Naive thymus-derived CD4-positive, alpha-beta T cell (primary cell): Measurements from ENCODE around the gene CENPX. TPM values are rescaled to one million over a fixed set of nuclear protein-coding genes. Genes with fewer than 3 reads are reported as not detected.

Experiments used
- ATAC-seq: fragments of 150-1000 bp; cut with Tn5 transposase; 2 replicates; pipeline ENCODE4 v1.10.0; 2021; ENCODE audit warnings: mild to moderate bottlenecking, moderate library complexity
- CTCF ChIA-PET: fragments of 350-600 bp; sonication (Branson Sonifier 250); formaldehyde crosslinking; loops from one replicate; lab custom pipeline; 2021; ENCODE audit warnings: antibody characterized with exemption; lab: Charles Lee
- POLR2A ChIA-PET: fragments of 350-600 bp; sonication (Branson Sonifier 250); formaldehyde crosslinking; loops from one replicate; lab custom pipeline; 2021; ENCODE audit warnings: antibody characterized with exemption, inconsistent platforms; lab: Charles Lee
- DNase-seq, 9 donors: peaks; one replicate each; pipeline versions ENCODE4 v3.0.0 to v3.0.0-alpha.2; 2020 to 2022; ENCODE audit warnings: mixed read lengths in 1 of 9
- H3K27ac ChIP-seq: one replicate; pipeline ENCODE4 v1.7.0; 2013; ENCODE audit warnings: mild to moderate bottlenecking, low read depth, low read length, moderate library complexity
- H3K27me3 ChIP-seq, 2 donors: one replicate each; pipeline ENCODE4 v1.7.0; 2013; ENCODE audit warnings: low read length in 2 of 2, mild to moderate bottlenecking in 2 of 2, moderate library complexity in 2 of 2; ENCODE audit not compliant: control insufficient read depth in 2 of 2, insufficient read depth in 2 of 2
- H3K36me3 ChIP-seq, 3 experiments: 1 replicate in 2 of 3; 2 replicates in 1 of 3; pipeline ENCODE4 v1.7.0; 2013; ENCODE audit warnings: low read length in 3 of 3, mild to moderate bottlenecking in 3 of 3, moderate library complexity in 1 of 3; ENCODE audit not compliant: insufficient read depth in 3 of 3, control insufficient read depth in 2 of 3
- H3K4me1 ChIP-seq, 2 donors: one replicate each; pipeline ENCODE4 v1.7.0; 2013; ENCODE audit warnings: low read length in 2 of 2, mild to moderate bottlenecking in 2 of 2, moderate library complexity in 1 of 2; ENCODE audit not compliant: control insufficient read depth in 2 of 2, insufficient read depth in 2 of 2
- H3K4me3 ChIP-seq: 2 replicates; pipeline ENCODE4 v1.7.0; 2013; ENCODE audit warnings: mild to moderate bottlenecking, low read length
- H3K9me3 ChIP-seq, 3 experiments: 1 replicate in 2 of 3; 2 replicates in 1 of 3; pipeline ENCODE4 v1.7.0; 2013; ENCODE audit warnings: low read length in 3 of 3; ENCODE audit not compliant: control insufficient read depth in 2 of 3
- H3K27ac Mint-ChIP-seq, 9 donors: one replicate each; pipeline ENCODE4 v1.8.0; 2020 to 2022; ENCODE audit warnings: mixed read lengths in 9 of 9, mild to moderate bottlenecking in 8 of 9, moderate library complexity in 5 of 9, inconsistent platforms in 2 of 9
- H3K27me3 Mint-ChIP-seq, 5 donors: one replicate each; pipeline ENCODE4 v1.8.0; 2021 to 2022; ENCODE audit warnings: mixed read lengths in 5 of 5, mild to moderate bottlenecking in 1 of 5
- H3K36me3 Mint-ChIP-seq, 5 donors: one replicate each; pipeline ENCODE4 v1.8.0; 2020 to 2022; ENCODE audit warnings: mixed read lengths in 5 of 5, mild to moderate bottlenecking in 3 of 5, inconsistent platforms in 1 of 5
- H3K4me1 Mint-ChIP-seq, 7 donors: one replicate each; pipeline ENCODE4 v1.8.0; 2020 to 2022; ENCODE audit warnings: mixed read lengths in 7 of 7, mild to moderate bottlenecking in 3 of 7, inconsistent platforms in 1 of 7
- H3K4me3 Mint-ChIP-seq, 10 donors: one replicate each; pipeline ENCODE4 v1.8.0; 2020 to 2022; ENCODE audit warnings: mild to moderate bottlenecking in 10 of 10, mixed read lengths in 10 of 10, moderate library complexity in 6 of 10, inconsistent platforms in 2 of 10
- H3K9me3 Mint-ChIP-seq, 11 donors: one replicate each; pipeline ENCODE4 v1.8.0; 2020 to 2022; ENCODE audit warnings: mixed read lengths in 11 of 11, mild to moderate bottlenecking in 4 of 11, inconsistent platforms in 1 of 11, moderate library complexity in 1 of 11
- intact Hi-C, 2 donors: fragments of 100-400 bp; cut with micrococcal nuclease; formaldehyde crosslinking; loops; one replicate each; pipeline ENCODE4 v1.15.1; 2023
- polyA plus RNA-seq, 2 donors: library from polyadenylated mRNA; unstranded; fragments of 300-500 nt; fragmentation: Illumina TruSeq; gene quantifications; one replicate each; pipeline ENCODE4 v1.2.3, GENCODE V29; 2021
- total RNA-seq, 6 experiments: library from RNA in 5 of 6; stranded (reverse) in 5 of 6; gene quantifications; 1 replicate in 5 of 6; 2 replicates in 1 of 6; pipeline ENCODE4 v1.2.3 and lab custom pipeline; 2021 to 2026

Gene CENPX
- total and polyA plus RNA-seq, 7 experiments from 2014 or later: 25.5 to 72.7 (median 34.1) TPM

DNA sequence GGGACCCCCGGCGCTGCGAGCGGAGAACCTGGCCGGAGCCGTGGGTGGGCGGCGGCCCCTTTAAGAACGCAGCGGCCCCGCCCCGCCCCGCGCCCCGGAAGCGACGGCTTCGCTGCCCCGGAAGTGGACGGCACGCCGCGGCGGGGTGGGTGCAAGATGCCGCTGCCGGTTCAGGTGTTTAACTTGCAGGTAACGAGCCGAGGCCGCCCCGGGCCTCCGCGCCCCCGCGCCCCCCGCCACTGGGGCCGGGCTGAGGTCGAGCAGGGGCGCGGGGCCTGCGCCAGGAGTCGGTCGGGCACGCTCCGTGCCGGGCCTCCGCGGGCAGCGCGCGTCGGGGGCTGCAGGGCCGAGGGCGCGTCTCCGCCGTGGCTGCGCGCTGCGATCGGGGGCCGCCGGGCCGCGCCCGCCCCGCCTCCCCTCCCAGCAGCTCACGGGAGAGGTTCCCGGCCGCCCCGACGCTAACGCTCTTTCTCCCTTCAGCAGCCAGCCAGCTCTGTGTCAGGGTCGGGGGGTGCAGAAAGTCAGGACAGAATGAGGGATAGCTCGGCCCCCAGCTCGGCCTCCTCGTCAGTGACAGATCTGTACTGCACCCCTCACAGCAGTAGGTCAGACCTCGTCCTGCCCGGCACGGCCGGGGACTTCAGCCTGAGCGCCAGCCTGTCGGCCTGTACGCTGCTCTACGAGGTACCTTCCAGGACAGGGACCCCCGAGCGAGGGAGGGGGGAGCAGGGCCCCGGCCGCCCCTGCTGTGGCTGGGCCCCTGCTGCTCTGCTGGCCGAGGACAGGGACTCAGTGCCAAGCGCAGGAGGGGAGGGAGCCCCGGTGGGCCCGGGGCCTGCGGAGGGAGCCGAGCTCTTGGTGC is 29.3 kb upstream of the CENPX start, which contains the start of the genes GPS1 and RFNG:
Gene GPS1, plus strand, starts transcription at position 123 of the 862 bp plus-strand sequence. Its CDS starts 34 bp downstream, at position 157.
Gene RFNG, minus strand, starts transcription at position 36 of the 862 bp plus-strand sequence. CDS start 45 bp downstream, outside the sequence.
- peak within 1 kb of the TSS; percentile 60 to 92 (median 86) for H3K4me3 Mint-ChIP-seq
- H3K4me1 Mint-ChIP-seq: peaks cover 5 to 28% (median 13%) of the 10 kb centered on the region in 7 donors
- DNase-seq: peak; percentile 68 to 87 (median 80)
- intact Hi-C loops: loop anchor here (1.0 kb wide), 4 partner anchors 13 to 46 kb away; partner anchors contain the start of genes DCXR (in 2 of the 2), DUS1L (in 1 of the 2), FASN (in 1 of the 2) and LRRC45 (in 1 of the 2)
- peak within 1 kb of the TSS in 8 of 9 donors; percentile 51 to 91 (median 78) for H3K27ac Mint-ChIP-seq
- H3K36me3 Mint-ChIP-seq: peaks cover 0 to 6% (median 0%) of the 10 kb centered on the region in 5 donors
- Histone ChIP-seq H3K36me3 (peaks cover 0 to 67% (median 10%) of the 10 kb centered on the region in 3 experiments), H3K4me1 (peaks cover 18 to 31% of the 10 kb centered on the region in 2 donors), H3K9me3 (no peaks in the 10 kb centered on the region), H3K27me3 (no peaks in the 10 kb centered on the region), H3K4me3 (peak within 1 kb of the TSS; percentile 74), H3K27ac (peak within 1 kb of the TSS; percentile 72)
- no peaks in the 10 kb centered on the region for H3K9me3 Mint-ChIP-seq
- ATAC-seq: peak; percentile 91
- ChIA-PET POLR2A (interaction anchor here (0.6 to 7.7 kb wide), 7 partner anchors 8 to 54 kb away, joined by 3 to 54 read pairs (median 3); partner anchors contain the start of genes DCXR and DUS1L), CTCF (interaction anchor here (0.6 kb wide), 1 partner anchor 68 kb away, joined by 9 read pairs; no protein-coding TSS in a partner anchor)
- H3K27me3 Mint-ChIP-seq: no peaks in the 10 kb centered on the region

DNA sequence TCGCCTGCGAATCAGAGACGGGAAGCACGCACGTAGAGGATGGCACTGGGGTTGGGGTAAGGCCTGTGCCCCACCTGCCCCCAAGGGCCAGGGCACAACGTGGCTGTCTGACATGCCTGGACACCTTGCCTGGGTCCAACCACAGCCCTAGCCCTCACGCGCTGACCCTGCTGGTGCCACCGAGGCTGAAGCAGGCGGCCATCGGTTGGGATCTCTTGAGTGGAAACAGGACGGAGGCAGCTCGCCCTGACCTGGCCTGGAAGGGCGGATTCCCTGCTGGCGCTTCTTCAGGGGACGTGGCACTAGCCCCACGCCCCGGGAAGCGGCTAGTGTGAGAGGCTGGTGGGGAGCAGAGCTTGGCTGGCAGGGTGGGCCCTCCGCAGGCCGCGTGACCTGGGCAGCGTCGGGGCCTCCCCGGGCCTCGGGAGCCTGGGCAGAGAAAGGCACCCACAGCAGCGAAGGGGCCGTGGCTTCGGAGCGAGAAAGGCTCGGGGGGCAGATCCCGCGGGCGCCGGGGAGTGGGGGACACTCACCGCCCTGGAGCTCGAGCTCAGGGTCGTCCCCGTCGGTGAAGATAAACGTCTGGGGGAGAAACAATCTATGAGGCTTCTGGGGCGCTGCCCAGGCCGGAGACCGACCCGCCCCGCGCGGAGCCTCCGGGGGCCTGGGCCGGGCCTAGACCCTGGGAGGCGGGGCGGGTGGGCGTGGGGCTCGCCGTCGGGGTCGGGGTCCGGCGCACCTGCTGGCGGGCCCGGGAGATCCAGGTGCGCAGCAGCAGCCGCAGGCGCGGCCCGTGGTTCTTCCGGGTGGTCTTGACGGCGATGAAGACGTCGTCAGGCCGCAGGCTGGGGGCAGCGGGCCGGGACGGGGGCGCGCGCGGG is 28.3 kb upstream of the CENPX start:
- ChIA-PET POLR2A (interaction anchor here (1.0 to 7.7 kb wide), 3 partner anchors 14 to 76 kb away, joined by 3 to 54 read pairs (median 3); partner anchors contain the start of gene DUS1L), CTCF (interaction anchor here (1.2 kb wide), 1 partner anchor 13 kb away, joined by 6 read pairs; the partner anchor contains the start of gene DCXR)
- H3K4me3 Mint-ChIP-seq: peak overlapping the region; percentile 60 to 92 (median 86)
- no peaks in the 10 kb centered on the region for H3K27me3 Mint-ChIP-seq
- Histone ChIP-seq H3K4me3 (peak overlapping the region; percentile 39), H3K4me1 (peaks cover 18 to 31% of the 10 kb centered on the region in 2 donors), H3K27me3 (no peaks in the 10 kb centered on the region), H3K27ac (peak overlapping the region; percentile 64), H3K9me3 (no peaks in the 10 kb centered on the region), H3K36me3 (peaks cover 0 to 64% (median 6%) of the 10 kb centered on the region in 3 experiments)
- H3K9me3 Mint-ChIP-seq: no peaks in the 10 kb centered on the region
- H3K27ac Mint-ChIP-seq: peak overlapping the region in 8 of 9 donors; percentile 51 to 91 (median 76)
- H3K36me3 Mint-ChIP-seq: peaks cover 0 to 9% (median 2%) of the 10 kb centered on the region in 5 donors
- ATAC-seq (peak; percentile 28), DNase-seq (no peak)
- intact Hi-C loops: loop anchor here (1.0 kb wide), 4 partner anchors 14 to 47 kb away; partner anchors contain the start of genes DCXR (in 2 of the 2), DUS1L (in 1 of the 2), FASN (in 1 of the 2) and LRRC45 (in 1 of the 2)
- H3K4me1 Mint-ChIP-seq: peaks cover 5 to 28% (median 13%) of the 10 kb centered on the region in 7 donors

DNA sequence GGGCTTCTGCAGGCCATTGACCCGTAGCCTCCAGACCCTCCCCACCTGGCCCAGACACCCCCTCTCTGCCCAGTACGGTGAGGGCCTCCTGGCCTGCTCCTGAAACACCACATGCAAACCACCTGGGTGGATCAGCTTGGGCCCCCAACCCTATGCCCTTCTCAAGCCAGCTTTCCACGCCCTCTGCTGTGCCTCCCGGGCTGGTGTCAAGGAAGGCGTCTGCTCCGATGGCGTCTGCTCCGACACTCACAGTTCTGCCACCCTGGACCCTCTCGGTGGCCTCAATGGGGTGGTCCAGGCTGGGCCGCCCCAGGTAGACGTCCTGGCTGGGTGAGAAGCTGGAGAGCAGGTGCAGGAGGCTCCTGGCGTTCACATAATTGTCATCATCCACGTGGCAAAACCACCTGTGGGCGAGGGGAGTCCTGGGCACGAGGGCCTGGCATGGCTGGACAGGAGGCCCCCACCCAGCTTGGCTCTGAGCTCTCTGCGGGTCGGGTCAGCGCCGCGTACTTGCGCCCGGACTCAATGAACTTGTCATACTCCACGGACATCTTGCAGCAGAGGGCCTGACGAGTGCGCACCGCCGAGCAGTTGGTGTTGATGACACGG is 27.6 kb upstream of the CENPX start:
- Histone ChIP-seq H3K4me1 (peaks cover 18 to 31% of the 10 kb centered on the region in 2 donors), H3K36me3 (peaks cover 0 to 56% (median 3%) of the 10 kb centered on the region in 3 experiments), H3K9me3 (no peaks in the 10 kb centered on the region), H3K4me3 (no peak overlapping the region), H3K27me3 (no peaks in the 10 kb centered on the region), H3K27ac (no peak overlapping the region)
- peak overlapping the region in 8 of 9 donors; percentile 19 to 91 (median 71) for H3K27ac Mint-ChIP-seq
- ChIA-PET POLR2A (interaction anchor here (1.1 to 7.7 kb wide), 2 partner anchors 15 to 77 kb away, joined by 3 to 54 read pairs; partner anchors contain the start of gene DUS1L), CTCF (interaction anchor here (1.2 kb wide), 1 partner anchor 12 kb away, joined by 6 read pairs; the partner anchor contains the start of gene DCXR)
- ATAC-seq: no peak
- no peak for DNase-seq
- H3K36me3 Mint-ChIP-seq: peaks cover 0 to 9% (median 2%) of the 10 kb centered on the region in 5 donors
- peak overlapping the region; percentile 60 to 92 (median 86) for H3K4me3 Mint-ChIP-seq
- intact Hi-C loops: no loop called here
- no peaks in the 10 kb centered on the region for H3K9me3 Mint-ChIP-seq
- no peaks in the 10 kb centered on the region for H3K27me3 Mint-ChIP-seq
- H3K4me1 Mint-ChIP-seq: peaks cover 5 to 28% (median 13%) of the 10 kb centered on the region in 7 donors

DNA sequence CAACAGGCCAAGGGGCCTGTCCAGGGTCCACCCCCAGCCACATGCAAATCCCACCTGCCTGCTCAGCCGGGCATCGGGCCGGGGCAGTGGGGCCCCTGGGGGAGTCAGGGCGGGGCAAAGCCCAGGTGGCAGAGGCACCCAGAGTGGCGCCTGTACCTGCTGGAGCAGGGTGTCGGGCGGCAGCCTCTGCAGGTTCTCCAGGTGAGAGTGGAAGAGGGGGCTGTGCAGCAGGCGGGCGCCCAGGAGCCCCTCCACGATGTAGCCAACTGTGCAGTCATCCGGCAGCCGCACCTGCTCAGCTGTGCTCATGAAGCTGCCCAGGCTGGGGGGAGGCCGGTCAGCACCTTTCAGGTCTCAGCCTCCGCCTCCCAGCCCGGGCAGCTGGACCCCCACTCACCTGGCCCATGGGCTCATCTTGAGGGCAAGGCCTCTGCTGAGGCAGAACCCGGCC is 26.9 kb upstream of the CENPX start:
- Mint-ChIP-seq H3K4me3 (peak overlapping the region in 2 of 10 donors; percentile 85 to 92), H3K27me3 (no peaks in the 10 kb centered on the region), H3K9me3 (no peaks in the 10 kb centered on the region), H3K4me1 (peaks cover 5 to 28% (median 13%) of the 10 kb centered on the region in 7 donors), H3K27ac (peak overlapping the region in 1 of 9 donors; percentile 62), H3K36me3 (peaks cover 0 to 9% (median 2%) of the 10 kb centered on the region in 5 donors)
- ChIA-PET CTCF (no interaction called here), POLR2A (interaction anchor here (7.7 kb wide), 1 partner anchor 16 kb away, joined by 54 read pairs; the partner anchor contains the start of gene DUS1L)
- Histone ChIP-seq H3K27me3 (no peaks in the 10 kb centered on the region), H3K4me3 (no peak overlapping the region), H3K27ac (no peak overlapping the region), H3K9me3 (no peaks in the 10 kb centered on the region), H3K36me3 (peaks cover 0 to 49% (median 3%) of the 10 kb centered on the region in 3 experiments), H3K4me1 (peaks cover 18 to 31% of the 10 kb centered on the region in 2 donors)
- DNase-seq (no peak), ATAC-seq (no peak)
- intact Hi-C loops: no loop called here

DNA sequence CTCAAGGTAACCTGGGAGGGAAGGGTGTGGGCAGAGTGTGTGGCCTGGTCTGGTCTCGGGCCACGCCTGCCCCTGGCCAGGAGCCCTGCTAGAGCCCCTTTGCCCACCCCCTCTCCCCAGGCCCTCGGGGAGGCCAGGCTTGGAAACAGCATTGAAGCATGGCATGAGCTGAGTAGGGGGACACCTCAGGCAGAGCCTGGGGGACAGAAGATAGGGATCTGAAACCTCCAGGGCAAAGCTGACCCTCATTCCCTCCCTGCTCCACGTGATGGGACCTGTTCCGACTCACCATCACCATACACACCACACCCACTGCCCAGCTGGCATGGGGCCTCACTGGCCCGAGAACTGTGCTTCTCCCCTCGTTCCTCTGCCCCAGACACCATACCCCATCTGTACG is 26.4 kb upstream of the CENPX start:
- Mint-ChIP-seq H3K36me3 (peaks cover 0 to 9% (median 2%) of the 10 kb centered on the region in 5 donors), H3K27ac (peak overlapping the region in 1 of 9 donors; percentile 22), H3K27me3 (no peaks in the 10 kb centered on the region), H3K4me3 (peak overlapping the region in 4 of 10 donors; percentile 9 to 92 (median 44)), H3K9me3 (no peaks in the 10 kb centered on the region), H3K4me1 (peaks cover 5 to 28% (median 13%) of the 10 kb centered on the region in 7 donors)
- ATAC-seq (no peak), DNase-seq (no peak)
- ChIA-PET CTCF (no interaction called here), POLR2A (interaction anchor here (0.7 to 7.7 kb wide), 2 partner anchors 16 to 72 kb away, joined by 4 to 54 read pairs; partner anchors contain the start of gene DUS1L)
- intact Hi-C loops: no loop called here
- Histone ChIP-seq H3K36me3 (peaks cover 0 to 45% (median 0%) of the 10 kb centered on the region in 3 experiments), H3K4me1 (peaks cover 18 to 30% of the 10 kb centered on the region in 2 donors), H3K4me3 (no peak overlapping the region), H3K27me3 (no peaks in the 10 kb centered on the region), H3K27ac (no peak overlapping the region), H3K9me3 (no peaks in the 10 kb centered on the region)
